GM18507 (cell line): ENCODE measurements around the gene LRMDA.

Source experiments
- DNase-seq: peaks from one replicate; pipeline ENCODE4 v3.0.0; 2011; ENCODE audit warnings: low read depth; ENCODE audit not compliant: insufficient read length; ENCODE audit errors: extremely low spot score
- FAIRE-seq: peaks from 2 replicates; lab custom pipeline; 2011; peaks lifted over from hg19 to GRCh38; lab: Jason Lieb, UNC

Gene LRMDA

GRCh38 chr10:75935650-75936400 is 504.4 kb downstream of the LRMDA start:
- DNase-seq (no peak), FAIRE-seq (no peak)

- DNase-seq (no peak), FAIRE-seq (no peak)
These were observed 505.4 kb downstream of the LRMDA start for GRCh38 chr10:75936841-75937240.

- FAIRE-seq (no peak), DNase-seq (no peak)
These were observed 506.4 kb downstream of the LRMDA start for GRCh38 chr10:75937823-75938222.

GRCh38 chr10:75938380-75939122 is 507.1 kb downstream of the LRMDA start:
- DNase-seq (no peak), FAIRE-seq (no peak)

GRCh38 chr10:75939541-75939940 is 508.1 kb downstream of the LRMDA start:
- DNase-seq (no peak), FAIRE-seq (no peak)

- FAIRE-seq: no peak
- DNase-seq: no peak
These were observed 509.3 kb downstream of the LRMDA start for GRCh38 chr10:75940742-75941141.

GRCh38 chr10:75941223-75941801 is 509.9 kb downstream of the LRMDA start:
- DNase-seq: no peak
- no peak for FAIRE-seq

GRCh38 chr10:75944061-75944460 is 512.6 kb downstream of the LRMDA start:
- DNase-seq (no peak), FAIRE-seq (no peak)

GRCh38 chr10:75948583-75948982 is 517.2 kb downstream of the LRMDA start:
- no peak for DNase-seq
- no peak for FAIRE-seq

- FAIRE-seq (no peak), DNase-seq (no peak)
These were observed 518.9 kb downstream of the LRMDA start for GRCh38 chr10:75950307-75950706.

GRCh38 chr10:75950997-75951589 is 519.7 kb downstream of the LRMDA start:
- FAIRE-seq (no peak), DNase-seq (no peak)

- no peak for DNase-seq
- no peak for FAIRE-seq
These were observed 520.2 kb downstream of the LRMDA start for GRCh38 chr10:75951627-75952026.

GRCh38 chr10:75952093-75952492 is 520.7 kb downstream of the LRMDA start:
- DNase-seq (no peak), FAIRE-seq (no peak)

- DNase-seq (no peak), FAIRE-seq (no peak)
These were observed 523.1 kb downstream of the LRMDA start for GRCh38 chr10:75954486-75954885.

GRCh38 chr10:75955973-75956502 is 524.6 kb downstream of the LRMDA start:
- DNase-seq (no peak), FAIRE-seq (no peak)

- no peak for FAIRE-seq
- no peak for DNase-seq
These were observed 525.2 kb downstream of the LRMDA start for GRCh38 chr10:75956624-75957023.

- DNase-seq (no peak), FAIRE-seq (no peak)
These were observed 526.1 kb downstream of the LRMDA start for GRCh38 chr10:75957314-75958120.

- no peak for DNase-seq
- no peak for FAIRE-seq
These were observed 527.8 kb downstream of the LRMDA start for GRCh38 chr10:75959209-75959608.

GRCh38 chr10:75959912-75960311 is 528.5 kb downstream of the LRMDA start:
- no peak for FAIRE-seq
- no peak for DNase-seq
